Breast epithelium (tissue), 3 donors: ENCODE results near the gene LIPC.

ENCODE experiments used
- CTCF ChIP-seq, 3 donors: fragments of 450-650 bp; IDR thresholded peaks; one replicate each; pipeline ENCODE4 v1.5.1; 2016 to 2017; ENCODE audit warnings: antibody characterized with exemption in 3 of 3, mild to moderate bottlenecking in 3 of 3, moderate library complexity in 3 of 3
- POLR2A ChIP-seq: fragments of 450-650 bp; IDR thresholded peaks from one replicate; pipeline ENCODE4 v1.6.1; 2016; ENCODE audit warnings: antibody characterized with exemption, mild to moderate bottlenecking, moderate library complexity
- POLR2AphosphoS5 ChIP-seq, 3 donors: sonication (generic); formaldehyde crosslinking; IDR thresholded peaks; one replicate each; pipeline ENCODE4 v1.6.1; 2017; ENCODE audit warnings: antibody characterized with exemption in 3 of 3

DNA sequence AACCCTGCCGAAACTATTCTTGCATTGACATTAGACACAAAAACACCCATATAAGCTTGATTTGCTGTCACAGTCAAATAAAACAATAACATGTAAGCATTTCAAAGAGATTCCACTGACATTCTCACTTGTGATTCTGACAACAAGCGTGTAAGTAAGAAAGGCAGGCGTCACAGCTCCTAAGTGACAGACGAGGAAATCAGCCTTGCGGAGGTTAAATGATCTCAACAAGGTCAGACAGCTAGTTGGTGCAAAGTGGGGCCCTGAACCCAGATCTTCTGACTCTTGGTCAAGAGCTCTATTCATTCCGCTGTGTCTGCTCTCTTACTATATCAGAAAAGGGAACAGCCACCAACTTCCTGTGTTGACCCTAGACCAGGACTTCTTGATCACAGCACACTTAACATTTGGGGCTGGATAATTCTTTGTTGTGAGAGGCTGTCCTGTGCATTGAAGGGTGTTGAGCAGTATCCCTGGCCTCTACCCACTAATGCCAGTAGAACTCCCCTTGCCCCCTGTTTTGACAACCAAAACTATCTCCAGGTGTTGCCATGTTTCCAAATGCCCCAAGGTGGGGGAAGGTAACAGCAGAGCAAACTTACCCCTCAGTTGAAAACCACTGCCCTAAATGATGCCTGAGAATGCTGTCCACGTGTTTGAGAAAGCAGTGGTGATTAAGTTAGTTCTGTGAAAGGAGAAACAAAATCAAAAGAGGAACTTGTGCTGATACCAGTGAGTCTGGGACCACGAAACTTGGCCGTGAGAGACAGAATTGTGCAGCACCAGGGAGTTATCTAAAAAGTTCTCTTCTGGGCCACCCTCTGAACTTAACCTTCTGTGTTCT is 86.1 kb downstream of the LIPC start:
- TF ChIP-seq CTCF (IDR thresholded peaks at IDR 0.05) (no peak), POLR2AphosphoS5 (IDR thresholded peaks at IDR 0.05) (no peak), POLR2A (no peak)
